Activated CD4-positive, alpha-beta memory T cell treated with anti-CD3 and anti-CD28 coated beads, Interleukin-2, amount 10 ng/mL, durations not matched to agents 7 days and 5 days (primary cell): ENCODE data around the gene PDCD5. TPM values are rescaled to one million over a fixed set of nuclear protein-coding genes. Genes with fewer than 3 reads are reported as not detected.

Experiments used
- CTCF ChIA-PET: fragments of 350-600 bp; sonication (Branson Sonifier 250); formaldehyde crosslinking; loops from one replicate; lab custom pipeline; 2021; ENCODE audit warnings: antibody characterized with exemption, inconsistent platforms; lab: Charles Lee
- POLR2A ChIA-PET: fragments of 350-600 bp; sonication (Branson Sonifier 250); formaldehyde crosslinking; loops from one replicate; lab custom pipeline; 2021; ENCODE audit warnings: antibody characterized with exemption; lab: Charles Lee
- DNase-seq: peaks from one replicate; pipeline ENCODE4 v3.0.0-alpha.2; 2020
- H3K27ac Mint-ChIP-seq: one replicate; pipeline ENCODE4 v1.8.0; 2021; ENCODE audit warnings: mild to moderate bottlenecking, mixed read lengths
- H3K27me3 Mint-ChIP-seq: one replicate; pipeline ENCODE4 v1.8.0; 2021; ENCODE audit warnings: mixed read lengths
- H3K36me3 Mint-ChIP-seq: one replicate; pipeline ENCODE4 v1.8.0; 2021; ENCODE audit warnings: low read depth, mixed read lengths
- H3K4me1 Mint-ChIP-seq: one replicate; pipeline ENCODE4 v1.8.0; 2021; ENCODE audit warnings: mixed read lengths
- H3K4me3 Mint-ChIP-seq: one replicate; pipeline ENCODE4 v1.8.0; 2021; ENCODE audit warnings: mild to moderate bottlenecking, mixed read lengths
- H3K9me3 Mint-ChIP-seq: one replicate; pipeline ENCODE4 v1.8.0; 2021; ENCODE audit warnings: mixed read lengths
- total RNA-seq, 2 experiments: library from RNA; stranded (reverse); gene quantifications; one replicate each; pipeline ENCODE4 v1.2.3, GENCODE V29; 2021

Gene PDCD5
- total RNA-seq, 2 experiments from 2014 or later = 121 to 129 TPM

- no peaks in the 10 kb centered on the region for H3K4me1 Mint-ChIP-seq
- H3K4me3 Mint-ChIP-seq = no peak overlapping the region
- H3K27ac Mint-ChIP-seq = no peak overlapping the region
- no peaks in the 10 kb centered on the region for H3K27me3 Mint-ChIP-seq
- H3K9me3 Mint-ChIP-seq = no peaks in the 10 kb centered on the region
- peaks cover 32% of the 10 kb centered on the region for H3K36me3 Mint-ChIP-seq
- DNase-seq = no peak
- ChIA-PET POLR2A (no interaction called here), CTCF (no interaction called here)
These were observed 41.0 kb downstream of the PDCD5 start for GRCh38 chr19:32622002-32622401.

GRCh38 chr19:32624410-32624809 is 43.4 kb downstream of the PDCD5 start:
- CTCF ChIA-PET = interaction anchor here (0.7 kb wide), 1 partner anchor 551 kb away, joined by 4 read pairs; no protein-coding TSS in a partner anchor

DNA sequence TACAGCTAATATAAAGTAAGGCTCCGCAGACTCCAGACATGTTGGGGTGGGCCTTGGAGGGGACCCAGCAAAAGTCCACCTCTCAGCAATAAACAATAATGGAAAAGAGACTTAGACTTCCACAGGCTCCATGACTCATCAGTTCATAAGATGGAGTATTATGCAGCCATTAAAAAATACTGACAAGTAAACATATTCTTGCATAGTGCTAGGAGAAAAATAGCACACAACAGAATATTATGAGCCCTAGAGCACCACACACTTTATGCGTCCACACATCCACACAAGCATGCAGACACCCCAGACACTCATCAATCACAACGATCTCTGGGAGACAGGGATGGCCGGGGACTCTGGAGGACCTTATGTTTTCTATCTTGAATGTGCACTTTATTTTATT is 46.0 kb downstream of the PDCD5 start:
- peaks cover 21% of the 10 kb centered on the region for H3K36me3 Mint-ChIP-seq
- H3K4me1 Mint-ChIP-seq = no peaks in the 10 kb centered on the region
- H3K27me3 Mint-ChIP-seq = no peaks in the 10 kb centered on the region
- CTCF ChIA-PET = no interaction called here
- POLR2A ChIA-PET = no interaction called here
- H3K9me3 Mint-ChIP-seq = no peaks in the 10 kb centered on the region
- H3K4me3 Mint-ChIP-seq = no peak overlapping the region
- no peak overlapping the region for H3K27ac Mint-ChIP-seq
- DNase-seq = no peak

More at GRCh38 chr19:32624410-32624809, 43.4 kb downstream of the PDCD5 start:
- Mint-ChIP-seq H3K4me3 (no peak overlapping the region), H3K9me3 (no peaks in the 10 kb centered on the region), H3K27ac (no peak overlapping the region), H3K27me3 (no peaks in the 10 kb centered on the region), H3K4me1 (no peaks in the 10 kb centered on the region), H3K36me3 (peaks cover 26% of the 10 kb centered on the region)
- no peak for DNase-seq
- POLR2A ChIA-PET = no interaction called here

GRCh38 chr19:32627714-32628270 is 46.8 kb downstream of the PDCD5 start:
- ChIA-PET POLR2A (no interaction called here), CTCF (no interaction called here)
- Mint-ChIP-seq H3K27ac (no peak overlapping the region), H3K27me3 (no peaks in the 10 kb centered on the region), H3K4me1 (no peaks in the 10 kb centered on the region), H3K36me3 (peaks cover 15% of the 10 kb centered on the region), H3K9me3 (no peaks in the 10 kb centered on the region), H3K4me3 (no peak overlapping the region)
- no peak for DNase-seq

DNA sequence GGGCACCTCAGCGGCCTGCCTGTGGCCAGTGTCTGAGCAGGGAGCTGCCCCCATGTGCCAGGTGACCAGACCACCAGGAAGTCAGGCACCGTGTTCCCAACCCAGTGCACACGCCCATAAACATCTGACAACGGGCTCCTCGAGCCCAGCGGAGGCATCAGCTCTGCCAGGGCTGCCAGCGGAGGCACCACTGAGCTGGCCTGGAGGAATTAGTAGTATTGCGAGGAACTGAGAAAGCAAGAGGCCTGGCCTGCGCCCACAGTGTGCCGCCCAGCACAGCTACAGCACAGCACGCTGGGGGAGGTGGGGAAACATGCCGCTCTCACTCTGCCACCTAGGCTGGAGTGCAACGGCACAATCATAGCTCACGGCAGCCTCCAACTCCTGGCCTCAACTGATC is 49.3 kb downstream of the PDCD5 start:
- POLR2A ChIA-PET = no interaction called here
- Mint-ChIP-seq H3K27me3 (no peaks in the 10 kb centered on the region), H3K9me3 (no peaks in the 10 kb centered on the region), H3K27ac (no peak overlapping the region), H3K4me1 (no peaks in the 10 kb centered on the region), H3K36me3 (peaks cover 8% of the 10 kb centered on the region), H3K4me3 (no peak overlapping the region)
- no peak for DNase-seq
- CTCF ChIA-PET = interaction anchor here (1.6 kb wide), 1 partner anchor 30 kb away, joined by 4 read pairs; no protein-coding TSS in a partner anchor

- no peak overlapping the region for H3K27ac Mint-ChIP-seq
- no peaks in the 10 kb centered on the region for H3K4me1 Mint-ChIP-seq
- DNase-seq = no peak
- ChIA-PET CTCF (no interaction called here), POLR2A (no interaction called here)
- H3K9me3 Mint-ChIP-seq = no peaks in the 10 kb centered on the region
- peaks cover 11% of the 10 kb centered on the region for H3K36me3 Mint-ChIP-seq
- no peaks in the 10 kb centered on the region for H3K27me3 Mint-ChIP-seq
- no peak overlapping the region for H3K4me3 Mint-ChIP-seq
These were observed 50.4 kb downstream of the PDCD5 start for GRCh38 chr19:32631381-32631780.

Other genes with a start within 250 kb of the PDCD5 start
- gene ZNF507, start 235.6 kb upstream of the PDCD5 start, total RNA-seq = 10 to 100 TPM; 23.4 to 23.7 TPM
- gene DPY19L3, start 175.4 kb upstream of the PDCD5 start, total RNA-seq = 1 to 10 TPM; 8.3 to 9.5 TPM
- 10 to 100 TPM; 40.4 to 40.6 TPM for gene ANKRD27, start 94.0 kb downstream of the PDCD5 start, total RNA-seq
- gene RGS9BP, start 94.7 kb downstream of the PDCD5 start, total RNA-seq = under 1 TPM; 0.40 to 0.43 TPM
- 10 to 100 TPM; 15.0 to 15.1 TPM for gene NUDT19, start 110.6 kb downstream of the PDCD5 start, total RNA-seq
- gene TDRD12, start 138.6 kb downstream of the PDCD5 start, total RNA-seq = under 1 TPM in 1 of 2 experiments, not detected in 1; 0.45 TPM